ENCODE results near the gene MS4A10.

MS4A10 gene

DNA sequence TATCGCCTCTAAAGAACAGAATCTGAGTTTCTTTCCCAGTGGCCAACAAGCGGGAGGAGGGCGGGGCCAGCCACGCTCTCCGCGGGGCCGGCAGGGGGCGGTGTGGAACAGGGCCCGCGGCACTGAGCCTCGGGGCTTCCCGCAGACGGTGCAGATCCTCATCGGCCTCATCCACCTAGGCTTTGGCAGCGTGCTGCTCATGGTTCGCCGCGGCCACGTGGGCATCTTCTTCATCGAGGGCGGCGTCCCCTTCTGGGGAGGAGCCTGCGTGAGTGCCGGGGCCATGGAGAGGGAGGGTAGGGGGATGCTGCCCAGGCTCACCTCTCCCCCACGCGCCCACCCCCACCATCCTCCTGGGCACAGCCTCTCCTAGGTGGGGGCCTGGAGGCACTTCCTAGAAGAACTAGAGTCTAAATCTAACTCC lies 17.7 kb upstream of the MS4A10 start:
- DNase-seq: no peak

DNA sequence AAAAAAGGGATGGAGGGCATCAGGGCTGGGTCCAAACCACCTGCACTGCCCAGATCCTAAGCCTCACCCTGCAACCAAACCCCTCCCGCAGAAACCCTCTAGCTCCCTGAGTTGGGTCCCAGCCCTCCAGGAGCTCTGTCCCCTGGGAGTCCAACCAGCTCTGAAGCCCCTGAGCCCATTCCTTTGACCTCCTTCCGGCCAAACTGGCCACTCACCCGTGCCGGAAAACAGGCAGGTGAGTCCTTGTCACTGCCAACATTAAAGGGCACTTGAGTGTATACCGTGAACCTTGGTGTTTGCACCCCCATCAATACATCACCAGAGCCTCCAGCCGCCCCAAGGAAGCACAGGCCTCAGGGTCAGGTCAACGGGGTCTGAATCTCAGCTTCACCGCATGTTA lies 16.9 kb upstream of the MS4A10 start:
- no peak for DNase-seq

DNA sequence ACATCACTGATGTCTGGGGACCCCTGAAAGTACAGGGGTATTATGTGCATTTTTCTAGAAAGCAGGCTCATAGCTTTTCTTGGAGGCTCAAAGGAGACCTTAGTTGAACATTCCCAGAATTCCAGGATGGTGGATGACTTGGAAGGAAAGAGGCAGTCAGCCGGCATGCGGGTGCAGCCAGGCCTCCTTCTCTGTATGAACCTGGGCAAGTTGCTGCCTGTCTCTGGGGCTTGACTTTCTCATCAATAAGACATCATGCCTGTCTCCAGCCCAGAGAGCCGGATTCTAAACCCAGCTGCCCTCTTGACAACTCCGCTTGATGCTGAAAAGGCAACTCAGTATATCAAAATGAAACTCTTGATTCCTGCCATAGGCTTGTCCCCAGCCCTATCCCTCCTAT lies 15.9 kb upstream of the MS4A10 start:
- no peak for DNase-seq

GRCh38 chr11:60769811-60770210 lies 15.3 kb upstream of the MS4A10 start:
- DNase-seq: no peak

GRCh38 chr11:60771146-60771545 lies 14.0 kb upstream of the MS4A10 start:
- DNase-seq: no peak

GRCh38 chr11:60771879-60772525 lies 13.1 kb upstream of the MS4A10 start:
- DNase-seq: no peak

- no peak for DNase-seq
These were observed 12.5 kb upstream of the MS4A10 start for GRCh38 chr11:60772666-60773065.

GRCh38 chr11:60774726-60775125 lies 10.4 kb upstream of the MS4A10 start:
- DNase-seq: no peak

- peak; percentile 21 for DNase-seq
These were observed 9.6 kb upstream of the MS4A10 start for GRCh38 chr11:60775420-60775961.

DNA sequence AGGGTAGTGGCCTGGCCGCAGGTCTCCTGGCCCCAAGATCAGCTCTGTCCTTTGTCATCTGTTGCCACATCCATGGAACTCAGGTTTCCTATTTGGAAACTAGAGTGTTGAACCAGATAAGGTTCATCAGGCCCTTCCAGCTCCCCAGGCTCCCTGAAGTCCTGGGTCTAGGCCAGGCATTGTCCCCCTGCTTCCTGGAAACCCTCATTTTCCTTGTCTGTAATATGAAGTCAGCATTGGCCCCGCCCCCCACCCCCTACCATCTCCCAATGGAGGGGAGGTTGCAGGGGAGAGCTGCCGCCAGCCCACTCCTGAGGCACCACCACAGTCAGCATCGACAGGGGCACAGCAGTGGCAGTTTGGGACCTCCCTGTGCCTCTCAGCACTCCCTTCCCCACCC lies 9.0 kb upstream of the MS4A10 start:
- no peak for DNase-seq

- no peak for DNase-seq
These were observed 8.0 kb upstream of the MS4A10 start for GRCh38 chr11:60777106-60777505.

DNA sequence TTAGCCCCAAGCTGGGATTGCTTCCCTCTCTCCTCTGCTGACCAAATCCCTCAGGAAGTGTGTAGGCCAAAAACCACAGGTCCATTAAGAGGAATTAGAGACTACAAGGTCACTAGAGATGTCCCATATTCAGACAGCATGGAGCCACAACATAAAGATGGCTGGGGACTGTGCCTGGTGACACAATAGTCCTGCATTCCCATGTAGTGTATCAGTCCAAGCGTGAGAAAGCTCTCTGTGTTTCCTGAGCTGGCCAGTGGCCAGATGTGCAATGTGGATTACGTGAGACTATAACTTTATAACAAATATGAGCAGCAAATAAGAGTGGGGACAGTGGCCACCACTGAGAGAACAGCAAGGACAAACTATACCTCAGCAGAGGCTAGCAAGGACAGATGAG lies 7.6 kb upstream of the MS4A10 start:
- no peak for DNase-seq

- DNase-seq: no peak
These were observed 5.1 kb upstream of the MS4A10 start for GRCh38 chr11:60780065-60780464.

GRCh38 chr11:60780774-60781173 lies 4.4 kb upstream of the MS4A10 start:
- DNase-seq: no peak

DNA sequence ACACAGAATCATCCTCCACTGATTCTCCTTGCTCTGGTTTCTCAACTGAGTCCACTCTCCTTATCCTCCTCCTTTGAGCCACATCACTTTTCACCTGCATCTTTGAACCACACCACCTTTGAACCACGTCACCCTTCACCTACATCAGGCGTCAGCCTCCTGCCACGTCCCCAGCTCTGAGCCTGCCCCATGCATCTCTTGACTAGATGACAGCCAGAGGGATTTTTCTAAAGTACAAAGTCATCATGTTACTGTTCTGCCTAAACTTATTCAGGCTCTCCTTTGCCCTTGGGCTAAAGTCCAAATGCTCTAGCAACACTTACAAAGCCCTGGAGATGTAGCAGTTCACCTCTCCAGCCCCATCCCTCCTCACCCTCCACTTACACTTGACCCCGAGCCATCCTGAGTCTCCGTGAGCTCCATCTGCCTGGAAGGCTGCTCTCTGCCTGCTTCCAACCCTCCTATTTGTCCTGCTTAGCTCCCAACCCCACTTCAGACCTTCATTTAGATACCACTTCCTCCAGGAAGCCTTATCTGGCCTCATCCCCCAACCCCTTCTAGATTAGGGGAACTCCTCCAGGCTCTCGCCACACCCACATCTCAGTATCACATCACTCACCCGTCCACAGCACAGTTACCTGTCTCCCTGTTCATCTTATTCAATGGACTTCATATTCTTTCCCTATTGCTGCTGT lies 3.7 kb upstream of the MS4A10 start:
- DNase-seq: no peak

DNA sequence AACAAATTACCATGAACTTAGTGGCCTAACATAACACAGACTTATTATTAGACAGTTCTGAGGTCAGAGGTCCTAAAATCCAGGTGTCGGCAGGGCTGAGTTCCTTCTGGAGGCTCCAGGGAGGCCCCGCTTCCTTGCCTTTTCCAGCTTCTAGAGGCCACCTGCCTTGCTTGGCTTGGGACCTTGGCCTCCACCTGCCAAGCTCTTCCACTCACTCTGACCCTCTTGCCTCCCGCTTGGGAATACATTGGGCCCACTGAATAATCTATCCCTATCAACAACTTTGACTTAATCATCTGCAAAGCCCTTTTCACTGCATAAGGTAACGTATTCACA lies 3.2 kb upstream of the MS4A10 start:
- DNase-seq: no peak

DNA sequence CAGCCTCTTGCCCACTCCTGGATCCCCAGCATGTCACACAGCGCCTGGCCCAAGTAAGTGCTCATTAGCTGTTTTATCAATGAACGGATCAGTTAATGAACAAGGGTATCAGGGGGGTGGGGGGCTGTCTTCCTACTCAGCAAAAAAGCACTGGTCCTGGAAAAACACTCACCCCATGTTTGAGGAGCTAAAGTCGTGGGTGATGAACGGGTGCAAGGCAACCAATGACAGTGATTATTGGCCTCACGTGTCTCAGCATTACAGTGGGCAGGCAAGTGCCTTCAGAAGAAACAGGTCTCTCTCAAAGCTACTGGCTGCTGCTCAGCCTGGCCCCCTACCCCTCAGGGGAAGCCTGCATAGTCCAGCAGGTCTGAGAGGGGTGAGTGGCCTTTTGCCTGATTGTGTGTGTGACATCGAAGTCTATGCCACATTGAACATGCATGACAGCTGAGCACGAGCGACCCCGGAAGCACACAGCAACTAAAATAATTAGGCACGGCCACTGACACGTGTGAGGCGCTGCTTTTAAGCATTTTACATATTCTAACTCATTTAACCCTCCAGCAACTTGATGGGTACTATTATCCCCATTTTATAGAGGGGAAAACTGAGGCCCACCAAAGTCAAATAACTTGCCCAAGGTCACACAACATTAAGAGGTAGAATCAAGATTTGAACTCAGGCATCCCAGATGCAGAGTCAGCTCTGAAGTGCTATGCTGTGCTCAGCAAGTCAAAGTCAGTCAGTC lies 2.6 kb upstream of the MS4A10 start:
- DNase-seq: no peak

DNA sequence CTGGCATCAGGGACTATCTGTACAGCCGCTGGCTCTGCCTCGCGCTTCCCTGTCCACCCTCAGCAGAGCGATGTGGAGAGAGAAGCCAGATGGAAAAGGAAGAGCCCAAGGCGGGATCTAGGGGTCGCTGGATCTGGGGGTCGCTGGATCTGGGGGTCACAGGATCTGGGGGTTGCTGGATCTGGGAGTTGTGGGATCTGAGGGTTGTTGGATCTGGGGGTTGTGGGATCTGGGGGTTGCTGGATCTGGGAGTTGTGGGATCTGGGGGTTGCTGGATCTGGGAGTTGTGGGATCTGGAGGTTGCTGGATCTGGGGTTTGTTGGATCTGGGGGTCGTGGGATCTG lies 2.0 kb upstream of the MS4A10 start:
- no peak for DNase-seq

- no peak for DNase-seq
These were observed 1.2 kb upstream of the MS4A10 start for GRCh38 chr11:60783911-60784310.

GRCh38 chr11:60785806-60786361 lies 751 bp downstream of the MS4A10 start:
- no peak for DNase-seq

DNA sequence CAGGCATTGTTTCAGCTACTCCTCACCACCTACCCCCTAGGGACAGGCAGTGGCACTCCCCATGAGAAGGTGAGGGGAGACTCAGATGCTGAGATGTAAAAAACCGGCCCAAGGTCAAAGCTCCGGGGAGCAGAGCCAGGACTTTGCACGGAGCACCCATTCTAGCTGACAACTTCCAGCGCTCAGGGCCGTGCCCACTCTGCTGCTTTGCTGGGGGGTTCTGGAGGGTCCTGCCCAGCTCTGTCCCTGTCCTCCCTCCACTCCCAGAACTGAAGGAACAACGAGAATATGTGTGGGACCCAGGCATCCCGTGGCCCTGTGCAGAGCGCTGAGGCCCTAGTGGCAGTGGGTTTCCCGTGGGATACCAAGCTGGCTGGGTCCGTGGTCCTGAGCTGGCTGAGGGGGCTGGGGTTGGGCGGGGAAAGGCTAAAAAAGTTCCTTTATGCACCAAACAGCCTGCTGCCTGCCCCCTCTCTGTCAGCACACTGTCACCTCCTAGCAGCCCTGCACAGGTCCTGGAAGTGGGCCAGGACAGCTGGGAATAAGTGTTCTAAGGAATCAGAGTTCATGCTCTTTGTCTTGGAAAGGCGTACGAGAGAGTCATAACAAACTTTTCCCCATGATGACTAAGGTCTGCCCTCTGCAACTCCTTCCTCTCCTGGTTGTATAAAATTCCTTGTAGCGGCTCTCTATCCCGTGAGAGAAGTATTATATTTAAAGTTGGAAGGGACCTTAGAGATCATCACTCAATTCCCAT lies 1.9 kb downstream of the MS4A10 start:
- no peak for DNase-seq

DNA sequence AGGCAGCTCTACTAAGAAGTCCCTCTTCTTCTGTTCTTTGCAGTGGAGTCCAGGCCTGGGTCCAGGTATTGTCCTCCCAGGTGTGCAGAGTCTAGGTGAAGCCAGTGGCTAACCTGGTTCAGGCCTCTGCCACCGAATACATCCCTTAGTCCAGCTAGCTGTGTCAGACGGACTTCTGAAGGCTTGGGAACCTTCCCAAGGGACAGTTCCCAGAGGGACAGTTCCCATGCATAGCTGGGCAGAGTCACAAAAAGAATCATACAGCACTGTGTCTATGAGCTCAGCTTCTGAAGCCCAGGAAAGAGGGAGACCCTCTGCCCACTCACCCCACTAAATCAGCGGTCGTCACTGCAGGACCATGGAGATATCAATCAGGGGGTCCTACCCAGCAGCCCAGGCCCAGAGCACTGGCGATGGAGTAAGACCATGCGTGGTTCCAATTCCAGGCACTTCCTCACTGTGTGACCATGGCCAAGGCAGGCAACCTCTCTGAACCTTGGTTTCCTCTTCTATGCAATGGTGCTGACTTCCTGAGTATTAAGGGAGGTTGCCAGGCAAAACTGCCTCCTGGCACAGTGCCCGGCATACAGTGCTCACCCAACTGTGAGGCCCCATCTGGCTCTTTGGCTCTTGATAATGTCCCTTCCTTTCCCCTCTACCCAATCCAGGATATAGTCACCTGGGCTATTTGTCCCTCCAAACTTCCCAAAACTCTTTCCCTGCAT lies 3.4 kb downstream of the MS4A10 start:
- no peak for DNase-seq

Data from NCI-H187 treated with DMSO at 0.1 percent for 48 hours (cell line).